GM12878 (cell line): ENCODE results near the gene DEFB114. TPM values are rescaled to one million over a fixed set of nuclear protein-coding genes. Genes with fewer than 3 reads are reported as not detected.

Source experiments
- ATAC-seq: fragments of 200-7000 bp; cut with Tn5 transposase; 3 replicates; pipeline ENCODE4 v1.9.1; 2020; ENCODE audit warnings: mild to moderate bottlenecking, moderate library complexity
- BruUV-seq: library from RNA; stranded (reverse); fragments of 400-500 nt; replicated peaks from 2 replicates; lab custom pipeline; 2021; lab: Mats Ljungman, UMichigan
- CTCF ChIA-PET: fragments of 300-600 bp; sonication (Branson Sonifier 250); formaldehyde crosslinking; extraction: SDS; loops from one replicate; lab custom pipeline; 2021; ENCODE audit warnings: inconsistent platforms; lab: Yijun Ruan, JAX
- POLR2A ChIA-PET: fragments of 350-600 bp; formaldehyde crosslinking; extraction: SDS; loops from one replicate; lab custom pipeline; 2021; ENCODE audit warnings: inconsistent platforms; lab: Charles Lee
- RAD21 ChIA-PET: fragments of 300-600 bp; sonication (Branson Sonifier 250); formaldehyde crosslinking; loops from one replicate; lab custom pipeline; 2023; ENCODE audit warnings: antibody characterized with exemption; ENCODE audit not compliant: unreplicated experiment; lab: Charles Lee
- SMC1A ChIA-PET: fragments of 300-600 bp; sonication (Branson Sonifier 250); formaldehyde crosslinking; loops from one replicate; lab custom pipeline; 2023; ENCODE audit not compliant: unreplicated experiment, uncharacterized antibody; lab: Charles Lee
- DNase-seq: peaks from one replicate; pipeline ENCODE4 v3.0.0-alpha.2; 2011; ENCODE audit warnings: low read depth, low spot score
- FAIRE-seq: peaks from 3 replicates; lab custom pipeline; 2011; peaks lifted over from hg19 to GRCh38; lab: Jason Lieb, UNC
- H2AFZ ChIP-seq: 2 replicates; pipeline ENCODE4 v1.6.0; 2011; ENCODE audit warnings: low read depth, low read length, control low read depth; ENCODE audit not compliant: control insufficient read depth
- H3K27ac ChIP-seq: 2 replicates; pipeline ENCODE4 v1.5.1; 2011; ENCODE audit warnings: control low read depth; ENCODE audit not compliant: control insufficient read depth, insufficient read depth
- H3K27me3 ChIP-seq, 2 experiments: replicated peaks in 1 of 2; 2 replicates each; pipeline versions ENCODE4 v1.6.0 to v1.6.1; 2011; ENCODE audit warnings: low read length in 1 of 2; ENCODE audit not compliant: control insufficient read depth in 2 of 2, insufficient read depth in 2 of 2
- H3K36me3 ChIP-seq, 2 experiments: 2 replicates each; pipeline ENCODE4 v1.5.1; 2011; ENCODE audit warnings: low read length in 1 of 2; ENCODE audit not compliant: control insufficient read depth in 2 of 2, insufficient read depth in 2 of 2
- H3K4me1 ChIP-seq: 2 replicates; pipeline ENCODE4 v1.6.1; 2011; ENCODE audit warnings: mild to moderate bottlenecking, low read length, moderate library complexity, mixed read lengths; ENCODE audit not compliant: control insufficient read depth, insufficient read depth
- H3K4me2 ChIP-seq: 2 replicates; pipeline ENCODE4 v1.6.0; 2011; ENCODE audit warnings: control low read depth; ENCODE audit not compliant: control insufficient read depth, insufficient read depth
- H3K4me3 ChIP-seq: fragments of 200-600 bp; sonication (generic); 2 replicates; pipeline ENCODE4 v1.5.1; 2016
- H3K79me2 ChIP-seq: 2 replicates; pipeline ENCODE4 v1.6.0; 2011; ENCODE audit warnings: low read length; ENCODE audit not compliant: control insufficient read depth, insufficient read depth
- H3K9ac ChIP-seq: 2 replicates; pipeline ENCODE4 v1.8.0; 2011; ENCODE audit warnings: low read length, control low read depth, mixed read lengths; ENCODE audit not compliant: control insufficient read depth, insufficient read depth
- H3K9me3 ChIP-seq: replicated peaks from 3 replicates; pipeline ENCODE4 v1.5.1; 2011; ENCODE audit warnings: mild to moderate bottlenecking, low read length; ENCODE audit not compliant: control insufficient read depth, insufficient read depth
- H4K20me1 ChIP-seq: 2 replicates; pipeline ENCODE4 v1.6.0; 2011; ENCODE audit not compliant: control insufficient read depth, insufficient read depth
- FOXK2 ChIP-seq: fragments of 450-650 bp; IDR thresholded peaks from 2 replicates; pipeline ENCODE4 v1.6.1; 2017; ENCODE audit warnings: mild to moderate bottlenecking, moderate library complexity
- FOXM1 ChIP-seq: IDR thresholded peaks from 2 replicates; pipeline ENCODE4 v1.6.1; 2012; ENCODE audit warnings: low read depth, mild to moderate bottlenecking, inconsistent platforms, low read length, moderate library complexity
- MXI1 ChIP-seq: fragments of 150-350 bp; IDR thresholded peaks from 2 replicates; pipeline ENCODE4 v1.6.1; 2011; ENCODE audit warnings: low read depth, mild to moderate bottlenecking, inconsistent platforms, low read length, improper control_type of control experiment
- SMAD1 ChIP-seq: fragments of 450-650 bp; IDR thresholded peaks from 2 replicates; pipeline ENCODE4 v1.6.1; 2018; ENCODE audit warnings: mild to moderate bottlenecking, low read depth; ENCODE audit not compliant: partially characterized antibody
- WGBS: methylation state at CpG from one replicate; pipeline ENCODE4 v1.1.6; 2016; ENCODE audit warnings: low lambda C conversion rate; ENCODE audit not compliant: insufficient replicate concordance, insufficient coverage; ENCODE audit errors: missing lambda C conversion rate; 5-methylcytosine and 5-hydroxymethylcytosine counted together
- in situ Hi-C: fragments of 300-500 bp; cut with MboI; formaldehyde crosslinking; loops from 9 replicates; pipeline ENCODE4 v1.14.3; 2018; ENCODE audit warnings: mixed read lengths
- intact Hi-C: fragments of 100-400 bp; cut with micrococcal nuclease; formaldehyde crosslinking; loops from one replicate; pipeline ENCODE4 v1.14.2; 2022; ENCODE audit not compliant: unreplicated experiment
- polyA plus RNA-seq, 11 experiments: library from polyadenylated mRNA; depleted of rRNA in 4 of 11; unstranded in 6 of 11; stranded (reverse) in 5 of 11; fragments of >200 nt; fragmentation: Nextera tagmentation in 4 of 11; fragmentation: Illumina TruSeq in 1 of 11; extraction: Ambion mirVana in 4 of 11; extraction: Trizol in 1 of 11; gene quantifications; 1 replicate in 1 of 11; 2 replicates in 10 of 11; pipeline versions ENCODE4 v1.2.1 to v1.2.3, GENCODE V29; 2011 to 2016; ENCODE audit warnings: inconsistent platforms in 2 of 11, missing spikeins in 2 of 11, low read depth in 1 of 11
- total RNA-seq, 4 experiments: library from RNA; depleted of rRNA in 3 of 4; stranded (reverse); fragments of >200 nt in 3 of 4; fragmentation: Illumina TruSeq in 1 of 4; extraction: Trizol in 1 of 4; gene quantifications; 2 replicates each; pipeline versions ENCODE4 v1.2.1 to v1.2.3, GENCODE V29; 2013 to 2021
- TF ChIP-seq, protein P1 (sequence below): fragments of 450-650 bp; IDR thresholded peaks from 2 replicates; pipeline ENCODE4 v1.6.1; 2017; ENCODE audit warnings: mild to moderate bottlenecking, moderate library complexity

Gene DEFB114
- total and polyA plus RNA-seq, 10 of the 15 experiments (the other 5 are each of a cell fraction or from before 2014, with no cell fraction given): not detected

DNA sequence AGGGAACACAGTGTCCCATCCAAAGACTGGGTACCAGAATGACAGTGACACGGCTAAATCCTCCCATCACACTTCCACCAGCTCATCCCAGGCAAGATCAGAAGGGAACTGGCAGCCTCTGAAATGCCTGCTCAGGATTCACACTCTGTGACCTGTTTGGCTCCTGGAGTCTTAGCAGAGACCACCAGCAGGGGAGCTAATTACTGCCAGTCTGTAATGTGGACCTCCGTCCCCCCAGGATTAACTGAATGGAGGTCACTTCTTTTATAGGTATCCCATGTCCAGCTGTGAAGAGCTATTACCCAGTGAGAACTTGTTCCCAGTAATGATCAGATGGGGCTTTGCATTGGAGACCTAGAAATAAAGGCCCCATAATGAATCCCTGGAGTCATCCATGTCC, 45.2 kb downstream of the DEFB114 start (continued):
- TF ChIP-seq, protein P1, sequence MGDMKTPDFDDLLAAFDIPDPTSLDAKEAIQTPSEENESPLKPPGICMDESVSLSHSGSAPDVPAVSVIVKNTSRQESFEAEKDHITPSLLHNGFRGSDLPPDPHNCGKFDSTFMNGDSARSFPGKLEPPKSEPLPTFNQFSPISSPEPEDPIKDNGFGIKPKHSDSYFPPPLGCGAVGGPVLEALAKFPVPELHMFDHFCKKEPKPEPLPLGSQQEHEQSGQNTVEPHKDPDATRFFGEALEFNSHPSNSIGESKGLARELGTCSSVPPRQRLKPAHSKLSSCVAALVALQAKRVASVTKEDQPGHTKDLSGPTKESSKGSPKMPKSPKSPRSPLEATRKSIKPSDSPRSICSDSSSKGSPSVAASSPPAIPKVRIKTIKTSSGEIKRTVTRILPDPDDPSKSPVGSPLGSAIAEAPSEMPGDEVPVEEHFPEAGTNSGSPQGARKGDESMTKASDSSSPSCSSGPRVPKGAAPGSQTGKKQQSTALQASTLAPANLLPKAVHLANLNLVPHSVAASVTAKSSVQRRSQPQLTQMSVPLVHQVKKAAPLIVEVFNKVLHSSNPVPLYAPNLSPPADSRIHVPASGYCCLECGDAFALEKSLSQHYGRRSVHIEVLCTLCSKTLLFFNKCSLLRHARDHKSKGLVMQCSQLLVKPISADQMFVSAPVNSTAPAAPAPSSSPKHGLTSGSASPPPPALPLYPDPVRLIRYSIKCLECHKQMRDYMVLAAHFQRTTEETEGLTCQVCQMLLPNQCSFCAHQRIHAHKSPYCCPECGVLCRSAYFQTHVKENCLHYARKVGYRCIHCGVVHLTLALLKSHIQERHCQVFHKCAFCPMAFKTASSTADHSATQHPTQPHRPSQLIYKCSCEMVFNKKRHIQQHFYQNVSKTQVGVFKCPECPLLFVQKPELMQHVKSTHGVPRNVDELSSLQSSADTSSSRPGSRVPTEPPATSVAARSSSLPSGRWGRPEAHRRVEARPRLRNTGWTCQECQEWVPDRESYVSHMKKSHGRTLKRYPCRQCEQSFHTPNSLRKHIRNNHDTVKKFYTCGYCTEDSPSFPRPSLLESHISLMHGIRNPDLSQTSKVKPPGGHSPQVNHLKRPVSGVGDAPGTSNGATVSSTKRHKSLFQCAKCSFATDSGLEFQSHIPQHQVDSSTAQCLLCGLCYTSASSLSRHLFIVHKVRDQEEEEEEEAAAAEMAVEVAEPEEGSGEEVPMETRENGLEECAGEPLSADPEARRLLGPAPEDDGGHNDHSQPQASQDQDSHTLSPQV: no peak
- TF ChIP-seq FOXM1 (no peak), FOXK2 (no peak)

DNA sequence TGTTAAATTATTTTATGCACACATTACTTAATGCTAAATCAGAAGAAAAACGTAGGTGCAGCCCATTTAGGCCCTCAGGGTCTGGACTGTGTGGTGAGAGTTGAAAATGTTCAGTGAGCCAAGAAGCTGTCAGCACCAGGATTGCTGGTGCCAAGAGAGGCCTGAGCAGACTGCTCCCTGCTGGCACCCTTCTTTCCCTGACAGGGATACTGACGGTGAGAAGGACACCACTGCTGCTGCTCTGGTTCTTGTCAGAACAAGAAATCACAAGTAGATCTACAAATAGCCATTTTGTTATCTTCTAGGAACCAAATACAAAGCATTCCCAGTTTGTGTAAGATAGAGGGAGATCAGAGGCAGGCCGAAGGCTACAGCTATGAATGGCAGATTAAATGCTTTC, 48.9 kb downstream of the DEFB114 start:
- H3K79me2 ChIP-seq: no peaks in the 10 kb centered on the region
- FAIRE-seq: no peak
- no TSS peak for BruUV-seq
- H3K4me3 ChIP-seq: no peak overlapping the region
- ATAC-seq: no peak
- H3K27me3 ChIP-seq: no peaks in the 10 kb centered on the region
- no peak overlapping the region for H3K4me2 ChIP-seq
- H3K9me3 ChIP-seq: no peaks in the 10 kb centered on the region
- H3K4me1 ChIP-seq: no peaks in the 10 kb centered on the region
- ChIA-PET SMC1A (interaction anchor here (1.0 to 1.3 kb wide), 3 partner anchors 11 to 383 kb away, joined by 3 read pairs; no protein-coding TSS in a partner anchor), RAD21 (no interaction called here), CTCF (interaction anchor here (0.9 kb wide), 1 partner anchor 9 kb away, joined by 3 read pairs; no protein-coding TSS in a partner anchor), POLR2A (no interaction called here)
- in situ Hi-C loops: no loop called here
- WGBS: 2% methylated on average over 3 of the region's 3 CpGs
- H2AFZ ChIP-seq: no peak overlapping the region
- H3K36me3 ChIP-seq: no peaks in the 10 kb centered on the region
- TF ChIP-seq MXI1 (no peak), SMAD1 (no peak)
- H3K27ac ChIP-seq: no peak overlapping the region
- intact Hi-C loops: no loop called here
- no peak overlapping the region for H3K9ac ChIP-seq
- H4K20me1 ChIP-seq: no peaks in the 10 kb centered on the region
- no peak for DNase-seq
